ENCODE results near the gene CIAO2B.
A peak's percentile ranks its signal among the peaks of the same experiment; 100 is the strongest.

The CIAO2B gene

DNA sequence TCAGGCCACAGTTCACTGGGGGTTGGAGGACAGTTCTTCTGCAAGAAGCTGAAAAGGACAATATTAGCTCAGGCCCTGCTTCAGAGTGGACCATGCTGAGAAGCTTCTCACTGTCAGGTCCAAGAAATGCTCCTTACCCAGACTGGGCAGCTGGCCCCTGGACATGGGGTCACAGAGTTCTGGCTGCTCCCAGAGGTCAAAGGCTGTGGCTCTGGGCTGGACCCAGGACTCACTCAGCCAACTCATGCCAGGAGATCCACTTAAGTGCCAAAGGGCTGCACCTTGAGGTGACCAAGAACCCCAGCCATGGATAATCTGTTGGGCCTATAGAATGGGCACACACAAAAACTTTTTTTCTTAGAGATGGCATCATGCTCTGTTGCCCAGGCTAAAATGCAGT, 5.2 kb upstream of the CIAO2B start:
- no peaks in the 10 kb centered on the region for H3F3A ChIP-seq (ENCODE audit: low read depth)
- TF ChIP-seq, protein P1, sequence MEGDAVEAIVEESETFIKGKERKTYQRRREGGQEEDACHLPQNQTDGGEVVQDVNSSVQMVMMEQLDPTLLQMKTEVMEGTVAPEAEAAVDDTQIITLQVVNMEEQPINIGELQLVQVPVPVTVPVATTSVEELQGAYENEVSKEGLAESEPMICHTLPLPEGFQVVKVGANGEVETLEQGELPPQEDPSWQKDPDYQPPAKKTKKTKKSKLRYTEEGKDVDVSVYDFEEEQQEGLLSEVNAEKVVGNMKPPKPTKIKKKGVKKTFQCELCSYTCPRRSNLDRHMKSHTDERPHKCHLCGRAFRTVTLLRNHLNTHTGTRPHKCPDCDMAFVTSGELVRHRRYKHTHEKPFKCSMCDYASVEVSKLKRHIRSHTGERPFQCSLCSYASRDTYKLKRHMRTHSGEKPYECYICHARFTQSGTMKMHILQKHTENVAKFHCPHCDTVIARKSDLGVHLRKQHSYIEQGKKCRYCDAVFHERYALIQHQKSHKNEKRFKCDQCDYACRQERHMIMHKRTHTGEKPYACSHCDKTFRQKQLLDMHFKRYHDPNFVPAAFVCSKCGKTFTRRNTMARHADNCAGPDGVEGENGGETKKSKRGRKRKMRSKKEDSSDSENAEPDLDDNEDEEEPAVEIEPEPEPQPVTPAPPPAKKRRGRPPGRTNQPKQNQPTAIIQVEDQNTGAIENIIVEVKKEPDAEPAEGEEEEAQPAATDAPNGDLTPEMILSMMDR (conservative IDR thresholded peaks at IDR 0.05; ENCODE audit: low read length) = no peak
- no peak for TF ChIP-seq EZH2phosphoT487 (IDR thresholded peaks at IDR 0.05; ENCODE audit: borderline replicate concordance)
- no peaks in the 10 kb centered on the region for H3K9me2 ChIP-seq (replicated peaks; ENCODE audit: low read depth, low read length)
- H3K36me3 ChIP-seq (ENCODE audit: insufficient read depth, low read length) = peaks cover 14% of the 10 kb centered on the region; the same call in 1 of the 2 replicates
- no peaks in the 10 kb centered on the region for H4K20me1 ChIP-seq (ENCODE audit: insufficient read depth, low read length, poor library complexity, severe bottlenecking)
- no peaks in the 10 kb centered on the region for H3K9me3 ChIP-seq (ENCODE audit: insufficient read depth, low read depth, low read length)
- H3K4me2 ChIP-seq (ENCODE audit: low read depth, low read length, poor library complexity, severe bottlenecking) = no peak overlapping the region
- no peaks in the 10 kb centered on the region for H3K27me3 ChIP-seq (ENCODE audit: insufficient read depth, low read length, poor library complexity, severe bottlenecking)
- H3K79me2 ChIP-seq (ENCODE audit: insufficient read depth, low read length) = peaks cover 26% of the 10 kb centered on the region
- no peak overlapping the region for H2AFZ ChIP-seq (ENCODE audit: low read length)
- H3K9ac ChIP-seq (ENCODE audit: low read depth, low read length, poor library complexity, severe bottlenecking) = no peak overlapping the region
- no peak overlapping the region for H3K4me3 ChIP-seq (ENCODE audit: low read length, poor library complexity, severe bottlenecking)
- peaks cover 20% of the 10 kb centered on the region for H3K4me1 ChIP-seq (ENCODE audit: insufficient read depth, low read length, poor library complexity, severe bottlenecking)

GRCh38 chr16:66937725-66938337, 3.6 kb upstream of the CIAO2B start:
- Histone ChIP-seq H3K27me3 (ENCODE audit: insufficient read depth, low read length, poor library complexity, severe bottlenecking) (no peaks in the 10 kb centered on the region), H3K36me3 (ENCODE audit: insufficient read depth, low read length) (peaks cover 14% of the 10 kb centered on the region; the same call in 1 of the 2 replicates), H3K9me3 (ENCODE audit: insufficient read depth, low read depth, low read length) (no peaks in the 10 kb centered on the region), H3K9me2 (replicated peaks; ENCODE audit: low read depth, low read length) (no peaks in the 10 kb centered on the region), H3K4me1 (ENCODE audit: insufficient read depth, low read length, poor library complexity, severe bottlenecking) (peaks cover 28% of the 10 kb centered on the region), H3K4me2 (ENCODE audit: low read depth, low read length, poor library complexity, severe bottlenecking) (peak overlapping the region; percentile 99), H2AFZ (ENCODE audit: low read length) (no peak overlapping the region), H3K79me2 (ENCODE audit: insufficient read depth, low read length) (peaks cover 40% of the 10 kb centered on the region), H3K4me3 (ENCODE audit: low read length, poor library complexity, severe bottlenecking) (no peak overlapping the region), H4K20me1 (ENCODE audit: insufficient read depth, low read length, poor library complexity, severe bottlenecking) (peaks cover 9% of the 10 kb centered on the region), H3K9ac (ENCODE audit: low read depth, low read length, poor library complexity, severe bottlenecking) (peak overlapping the region; percentile 97), H3F3A (ENCODE audit: low read depth) (no peaks in the 10 kb centered on the region)
- TF ChIP-seq, protein P1 (conservative IDR thresholded peaks at IDR 0.05; ENCODE audit: low read length) = no peak

- H3K9ac ChIP-seq (ENCODE audit: low read depth, low read length, poor library complexity, severe bottlenecking) = peak overlapping the region; percentile 97
- H3K27me3 ChIP-seq (ENCODE audit: insufficient read depth, low read length, poor library complexity, severe bottlenecking) = no peaks in the 10 kb centered on the region
- peak overlapping the region; percentile 99 for H3K4me2 ChIP-seq (ENCODE audit: low read depth, low read length, poor library complexity, severe bottlenecking)
- peaks cover 47% of the 10 kb centered on the region for H3K79me2 ChIP-seq (ENCODE audit: insufficient read depth, low read length)
- TF ChIP-seq, protein P1 (conservative IDR thresholded peaks at IDR 0.05; ENCODE audit: low read length) = peak; percentile 12; the same call in 1 of the 2 replicates
- no peak for TF ChIP-seq EZH2phosphoT487 (IDR thresholded peaks at IDR 0.05; ENCODE audit: borderline replicate concordance)
- H2AFZ ChIP-seq (ENCODE audit: low read length) = no peak overlapping the region
- no peaks in the 10 kb centered on the region for H3F3A ChIP-seq (ENCODE audit: low read depth)
- H3K4me1 ChIP-seq (ENCODE audit: insufficient read depth, low read length, poor library complexity, severe bottlenecking) = peaks cover 34% of the 10 kb centered on the region
- peak overlapping the region; percentile 94 for H3K4me3 ChIP-seq (ENCODE audit: low read length, poor library complexity, severe bottlenecking)
- H3K9me2 ChIP-seq (replicated peaks; ENCODE audit: low read depth, low read length) = no peaks in the 10 kb centered on the region
- peaks cover 14% of the 10 kb centered on the region for H4K20me1 ChIP-seq (ENCODE audit: insufficient read depth, low read length, poor library complexity, severe bottlenecking)
- no peaks in the 10 kb centered on the region for H3K9me3 ChIP-seq (ENCODE audit: insufficient read depth, low read depth, low read length)
- H3K36me3 ChIP-seq (ENCODE audit: insufficient read depth, low read length) = peaks cover 10% of the 10 kb centered on the region; the same call in 1 of the 2 replicates
These were observed 2.8 kb upstream of the CIAO2B start for GRCh38 chr16:66936889-66937554.
